HG02938 (cell line): ENCODE measurements around the gene SGK2.
"Not testable (repeated sequence)": the region's sequence is repeated elsewhere in the genome, so short reads cannot be mapped to it uniquely, and the experiment has no call there.

Experiments
- ATAC-seq: cut with Tn5 transposase; IDR thresholded peaks from one replicate; pipeline ENCODE4 v1.9.1; 2021; ENCODE audit warnings: mild to moderate bottlenecking, moderate library complexity; ENCODE audit not compliant: unreplicated experiment

Gene SGK2

GRCh38 chr20:43588526-43588925 is 29.7 kb downstream of the SGK2 start:
- not testable (repeated sequence) for ATAC-seq

GRCh38 chr20:43590036-43590391 is 31.2 kb downstream of the SGK2 start:
- ATAC-seq = no peak

GRCh38 chr20:43590392-43591303 is 31.8 kb downstream of the SGK2 start, which contains the start of gene IFT52:
Gene IFT52 (plus strand): TSS chr20:43590937. CDS start chr20:43594699, 3,762 bp downstream.
- peak; percentile 95 for ATAC-seq

GRCh38 chr20:43601960-43602359 is 43.1 kb downstream of the SGK2 start:
- not testable (repeated sequence) for ATAC-seq

GRCh38 chr20:43603124-43603523 is 44.3 kb downstream of the SGK2 start:
- ATAC-seq = no peak

- no peak for ATAC-seq
Measured at GRCh38 chr20:43605715-43606114, 46.9 kb downstream of the SGK2 start.

- ATAC-seq = not testable (repeated sequence)
Measured at GRCh38 chr20:43607278-43607677, 48.5 kb downstream of the SGK2 start.

GRCh38 chr20:43631598-43631997 is 72.8 kb downstream of the SGK2 start:
- no peak for ATAC-seq
